GM10847 (cell line): Measurements from ENCODE around the gene TSGA10IP.
A peak's percentile ranks its signal among the peaks of the same experiment; 100 is the strongest.

Experiments
- POLR2A ChIP-seq: IDR thresholded peaks from 2 replicates; pipeline ENCODE4 v1.6.1; 2011; ENCODE audit not compliant: insufficient read length; ENCODE audit errors: extremely low read depth

The TSGA10IP gene

GRCh38 chr11:65945430-65945911 lies at the start of gene TSGA10IP:
TSGA10IP (plus strand) TSS chr11:65945480; CDS start chr11:65945676, 196 bp downstream.
- TF ChIP-seq POLR2A: no peak

- TF ChIP-seq POLR2A: no peak
These were observed 49.7 kb upstream of the TSGA10IP start for GRCh38 chr11:65895482-65895981.

GRCh38 chr11:65896034-65896999 lies 49.0 kb upstream of the TSGA10IP start:
- TF ChIP-seq POLR2A: no peak

- TF ChIP-seq POLR2A: no peak
These were observed 48.2 kb upstream of the TSGA10IP start for GRCh38 chr11:65897020-65897471.

- no peak for TF ChIP-seq POLR2A
These were observed 46.5 kb upstream of the TSGA10IP start for GRCh38 chr11:65898656-65899355.

GRCh38 chr11:65899356-65900124 lies 45.7 kb upstream of the TSGA10IP start:
- TF ChIP-seq POLR2A: no peak

- peak; percentile 58 for TF ChIP-seq POLR2A
These were observed 45.0 kb upstream of the TSGA10IP start, which contains the start of gene FOSL1 for GRCh38 chr11:65900125-65900898. FOSL1 (minus strand) TSS chr11:65900388; CDS start chr11:65900339, 49 bp downstream.

GRCh38 chr11:65900899-65901180 lies 44.4 kb upstream of the TSGA10IP start:
- no peak for TF ChIP-seq POLR2A

- TF ChIP-seq POLR2A: no peak
These were observed 42.2 kb upstream of the TSGA10IP start for GRCh38 chr11:65903068-65903481.

- no peak for TF ChIP-seq POLR2A
These were observed 41.6 kb upstream of the TSGA10IP start for GRCh38 chr11:65903715-65904114.

GRCh38 chr11:65906602-65907001 lies 38.7 kb upstream of the TSGA10IP start:
- no peak for TF ChIP-seq POLR2A

GRCh38 chr11:65907878-65908277 lies 37.4 kb upstream of the TSGA10IP start:
- no peak for TF ChIP-seq POLR2A

- TF ChIP-seq POLR2A: no peak
These were observed 33.4 kb upstream of the TSGA10IP start for GRCh38 chr11:65911682-65912568.
